Measurements from ENCODE around the gene FREM1.

Gene FREM1

GRCh38 chr9:14849296-14849695 lies 60.9 kb downstream of the FREM1 start:
- Histone ChIP-seq H3K27me3 (no peaks in the 10 kb centered on the region), H4K20me1 (no peaks in the 10 kb centered on the region), H3K9me3 (no peaks in the 10 kb centered on the region), H3K9ac (no peak overlapping the region), H3K4me3 (no peak overlapping the region), H3K27ac (no peak overlapping the region), H3K4me1 (peaks cover 5% of the 10 kb centered on the region), H3K4me2 (no peak overlapping the region), H3K36me3 (no peaks in the 10 kb centered on the region)
- TF ChIP-seq Cebpa-rat (IDR thresholded peaks at IDR 0.05) = no peak

DNA sequence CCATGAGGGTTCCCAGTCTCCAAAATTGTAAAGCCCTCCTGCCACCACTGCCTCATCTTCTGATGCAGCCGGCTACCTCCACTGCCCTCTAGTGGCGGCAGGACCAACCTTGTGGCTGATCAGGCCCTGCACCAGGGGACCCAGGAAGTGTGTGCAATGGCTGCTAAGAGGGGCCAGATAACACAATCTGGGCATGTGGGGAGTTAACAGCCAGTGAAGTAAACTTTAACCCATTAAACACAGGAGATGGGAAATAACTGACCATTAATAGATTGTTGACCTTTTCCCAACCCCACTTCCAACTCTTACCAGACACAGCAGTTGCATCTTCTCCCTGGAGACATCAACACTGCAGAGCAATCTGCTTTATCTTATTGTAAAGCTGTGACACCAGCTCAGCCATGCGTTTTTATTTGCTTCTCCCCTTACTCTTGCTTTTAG lies 63.3 kb downstream of the FREM1 start:
- no peak overlapping the region for H3K27ac ChIP-seq
- H4K20me1 ChIP-seq = no peaks in the 10 kb centered on the region

GRCh38 chr9:14843163-14843562 lies 67.1 kb downstream of the FREM1 start:
- Histone ChIP-seq H3K4me2 (no peak overlapping the region), H3K4me1 (peaks cover 5% of the 10 kb centered on the region), H4K20me1 (no peaks in the 10 kb centered on the region), H3K9me3 (no peaks in the 10 kb centered on the region), H3K36me3 (no peaks in the 10 kb centered on the region), H3K27ac (no peak overlapping the region), H3K4me3 (no peak overlapping the region), H3K9ac (no peak overlapping the region), H3K27me3 (no peaks in the 10 kb centered on the region)
- no peak for TF ChIP-seq Cebpa-rat (IDR thresholded peaks at IDR 0.05)

More for the DNA sequence above, 63.3 kb downstream of the FREM1 start:
- H3K9ac ChIP-seq = no peak overlapping the region
- H3K36me3 ChIP-seq = no peaks in the 10 kb centered on the region
- no peaks in the 10 kb centered on the region for H3K9me3 ChIP-seq
- H3K4me3 ChIP-seq = no peak overlapping the region
- TF ChIP-seq Cebpa-rat (IDR thresholded peaks at IDR 0.05) = no peak
- H3K4me2 ChIP-seq = peak overlapping the region; percentile 36
- no peaks in the 10 kb centered on the region for H3K27me3 ChIP-seq
- peaks cover 5% of the 10 kb centered on the region for H3K4me1 ChIP-seq

DNA sequence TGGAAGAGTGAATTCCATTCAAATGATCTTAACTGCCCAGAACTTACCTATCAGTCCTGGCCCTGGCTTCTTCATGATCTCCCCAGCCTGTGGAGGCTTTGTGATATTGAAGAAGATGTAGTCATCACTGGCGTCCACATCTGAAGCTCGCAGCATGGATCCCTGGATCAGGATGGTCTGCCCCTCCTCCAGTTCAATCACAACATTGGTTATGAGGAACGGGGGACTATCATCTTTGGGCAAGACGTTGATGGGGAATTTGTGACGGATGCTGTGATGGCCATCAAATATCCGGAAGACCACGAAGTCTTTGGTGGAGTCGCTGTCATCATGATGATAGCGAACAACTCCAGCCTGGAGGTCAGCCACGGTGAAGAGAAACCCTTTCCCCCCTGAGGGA lies 68.0 kb downstream of the FREM1 start:
- H3K4me1 ChIP-seq = peaks cover 5% of the 10 kb centered on the region
- H3K9me3 ChIP-seq = no peaks in the 10 kb centered on the region
- no peak for TF ChIP-seq Cebpa-rat (IDR thresholded peaks at IDR 0.05)
- H4K20me1 ChIP-seq = no peaks in the 10 kb centered on the region
- H3K9ac ChIP-seq = no peak overlapping the region
- no peaks in the 10 kb centered on the region for H3K36me3 ChIP-seq
- no peak overlapping the region for H3K4me2 ChIP-seq
- H3K27me3 ChIP-seq = no peaks in the 10 kb centered on the region
- H3K4me3 ChIP-seq = no peak overlapping the region
- H3K27ac ChIP-seq = no peak overlapping the region

- Histone ChIP-seq H3K36me3 (no peaks in the 10 kb centered on the region), H3K27ac (no peak overlapping the region), H3K27me3 (no peaks in the 10 kb centered on the region), H3K9me3 (no peaks in the 10 kb centered on the region), H3K4me3 (no peak overlapping the region), H3K9ac (no peak overlapping the region), H3K4me1 (no peaks in the 10 kb centered on the region), H3K4me2 (no peak overlapping the region), H4K20me1 (no peaks in the 10 kb centered on the region)
- no peak for TF ChIP-seq Cebpa-rat (IDR thresholded peaks at IDR 0.05)
Observed at GRCh38 chr9:14838701-14839100, 71.5 kb downstream of the FREM1 start.

DNA sequence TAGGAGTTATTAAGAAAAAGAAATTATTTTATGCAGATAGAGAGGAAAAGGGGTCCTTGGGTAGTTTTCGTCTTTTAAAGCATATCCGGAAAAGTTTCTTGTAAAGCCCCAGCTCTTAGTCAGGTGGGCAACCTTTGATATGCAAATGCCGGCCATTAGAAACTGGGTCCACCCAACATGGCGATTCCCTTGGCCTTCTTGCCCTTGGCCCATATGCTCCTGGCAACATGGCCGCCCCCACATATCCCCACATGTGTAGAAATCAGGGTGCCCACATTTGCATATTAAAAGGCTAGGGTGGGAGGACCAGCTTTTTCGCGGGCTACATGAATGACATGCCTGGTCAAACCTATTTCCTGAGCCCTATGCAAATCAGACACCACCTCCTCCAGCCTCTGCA lies 73.3 kb downstream of the FREM1 start:
- H3K9me3 ChIP-seq = no peaks in the 10 kb centered on the region
- H3K27ac ChIP-seq = no peak overlapping the region
- no peak overlapping the region for H3K4me3 ChIP-seq
- H3K27me3 ChIP-seq = no peaks in the 10 kb centered on the region
- no peak for TF ChIP-seq Cebpa-rat (IDR thresholded peaks at IDR 0.05)
- H3K9ac ChIP-seq = no peak overlapping the region
- no peaks in the 10 kb centered on the region for H3K36me3 ChIP-seq
- H4K20me1 ChIP-seq = no peaks in the 10 kb centered on the region
- H3K4me1 ChIP-seq = no peaks in the 10 kb centered on the region
- no peak overlapping the region for H3K4me2 ChIP-seq

GRCh38 chr9:14831661-14832060 lies 78.6 kb downstream of the FREM1 start:
- no peak for TF ChIP-seq Cebpa-rat (IDR thresholded peaks at IDR 0.05)
- Histone ChIP-seq H3K4me3 (no peak overlapping the region), H4K20me1 (no peaks in the 10 kb centered on the region), H3K36me3 (no peaks in the 10 kb centered on the region), H3K4me2 (no peak overlapping the region), H3K9me3 (no peaks in the 10 kb centered on the region), H3K9ac (no peak overlapping the region), H3K27me3 (no peaks in the 10 kb centered on the region), H3K4me1 (no peaks in the 10 kb centered on the region), H3K27ac (no peak overlapping the region)

DNA sequence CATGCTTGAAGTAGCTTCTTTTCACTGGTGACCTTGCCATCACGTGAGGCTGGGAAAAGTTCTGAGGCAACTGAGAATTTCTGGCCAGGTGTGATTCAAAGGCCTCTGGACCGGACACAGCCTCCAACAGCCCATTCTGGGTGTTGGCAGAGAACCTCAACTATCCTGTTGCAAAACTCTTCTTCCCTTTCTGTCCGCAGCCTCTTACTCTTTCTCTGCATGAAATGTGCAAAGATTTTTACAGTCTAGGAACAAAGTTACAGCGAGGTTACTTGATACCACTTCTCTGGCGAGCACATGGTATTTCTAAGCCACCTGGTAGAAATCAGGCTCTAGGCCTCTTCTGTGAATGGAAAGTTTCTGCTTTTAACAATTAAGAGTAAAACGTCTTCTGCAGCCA lies 79.2 kb downstream of the FREM1 start:
- H4K20me1 ChIP-seq = no peaks in the 10 kb centered on the region
- TF ChIP-seq Cebpa-rat (IDR thresholded peaks at IDR 0.05) = no peak
- H3K4me2 ChIP-seq = no peak overlapping the region
- H3K4me3 ChIP-seq = no peak overlapping the region
- no peaks in the 10 kb centered on the region for H3K27me3 ChIP-seq
- no peaks in the 10 kb centered on the region for H3K9me3 ChIP-seq
- H3K4me1 ChIP-seq = no peaks in the 10 kb centered on the region
- no peaks in the 10 kb centered on the region for H3K36me3 ChIP-seq
- H3K9ac ChIP-seq = no peak overlapping the region
- H3K27ac ChIP-seq = no peak overlapping the region

DNA sequence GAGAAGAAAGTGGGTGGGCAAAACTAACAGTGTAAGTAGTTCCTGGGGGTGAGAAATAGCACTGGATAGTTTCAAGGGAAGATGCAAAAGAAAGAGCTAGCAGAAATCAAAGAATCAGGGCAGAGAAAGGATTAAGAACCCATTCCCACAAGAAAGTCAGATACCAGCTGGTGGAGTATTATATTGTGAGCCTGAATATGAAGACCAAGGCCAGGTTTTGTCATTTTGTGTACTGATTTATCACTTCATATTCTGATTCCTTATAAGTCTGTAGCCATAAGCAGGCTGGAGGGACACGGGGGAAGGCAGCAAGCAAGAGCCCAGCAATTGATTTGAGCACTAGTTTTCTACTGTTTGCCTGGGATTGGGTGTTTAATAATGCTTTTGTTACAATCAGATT lies 80.2 kb downstream of the FREM1 start:
- H3K9me3 ChIP-seq = no peaks in the 10 kb centered on the region
- no peak overlapping the region for H3K27ac ChIP-seq
- no peak for TF ChIP-seq Cebpa-rat (IDR thresholded peaks at IDR 0.05)
- no peaks in the 10 kb centered on the region for H4K20me1 ChIP-seq
- H3K27me3 ChIP-seq = no peaks in the 10 kb centered on the region
- H3K36me3 ChIP-seq = no peaks in the 10 kb centered on the region
- H3K4me1 ChIP-seq = peaks cover 2% of the 10 kb centered on the region
- H3K4me3 ChIP-seq = no peak overlapping the region
- no peak overlapping the region for H3K9ac ChIP-seq
- no peak overlapping the region for H3K4me2 ChIP-seq

GRCh38 chr9:14829204-14829603 lies 81.0 kb downstream of the FREM1 start:
- H3K27me3 ChIP-seq = no peaks in the 10 kb centered on the region
- no peaks in the 10 kb centered on the region for H3K9me3 ChIP-seq
- no peak overlapping the region for H3K27ac ChIP-seq
- no peaks in the 10 kb centered on the region for H4K20me1 ChIP-seq
- H3K4me2 ChIP-seq = no peak overlapping the region
- H3K9ac ChIP-seq = no peak overlapping the region
- peaks cover 10% of the 10 kb centered on the region for H3K4me1 ChIP-seq
- no peaks in the 10 kb centered on the region for H3K36me3 ChIP-seq
- no peak for TF ChIP-seq Cebpa-rat (IDR thresholded peaks at IDR 0.05)
- no peak overlapping the region for H3K4me3 ChIP-seq

- H3K9ac ChIP-seq = no peak overlapping the region
- TF ChIP-seq Cebpa-rat (IDR thresholded peaks at IDR 0.05) = no peak
- no peaks in the 10 kb centered on the region for H3K9me3 ChIP-seq
- H3K4me2 ChIP-seq = no peak overlapping the region
- H3K4me1 ChIP-seq = peaks cover 24% of the 10 kb centered on the region
- no peak overlapping the region for H3K4me3 ChIP-seq
- no peaks in the 10 kb centered on the region for H3K27me3 ChIP-seq
- H3K27ac ChIP-seq = no peak overlapping the region
- no peaks in the 10 kb centered on the region for H3K36me3 ChIP-seq
- no peaks in the 10 kb centered on the region for H4K20me1 ChIP-seq
Observed at GRCh38 chr9:14827805-14828204, 82.4 kb downstream of the FREM1 start.
